PC-3 (cell line): ENCODE data around the gene GRIN1. TPM values are rescaled to one million over a fixed set of nuclear protein-coding genes. Genes with fewer than 3 reads are reported as not detected.

Experiments used
- ATAC-seq: fragments of 200-7000 bp; cut with Tn5 transposase; 2 replicates; pipeline ENCODE4 v1.9.1; 2020; ENCODE audit warnings: mild to moderate bottlenecking, moderate library complexity
- BruUV-seq: library from RNA; stranded (reverse); fragments of 400-500 nt; replicated peaks from 2 replicates; lab custom pipeline; 2021; lab: Mats Ljungman, UMichigan
- CTCF ChIA-PET: fragments of 300-600 bp; sonication (Branson Sonifier 250); formaldehyde crosslinking; loops from one replicate; lab custom pipeline; 2022; ENCODE audit warnings: antibody characterized with exemption; lab: Charles Lee
- POLR2A ChIA-PET: fragments of 300-600 bp; sonication (Branson Sonifier 250); formaldehyde crosslinking; loops from one replicate; lab custom pipeline; 2022; ENCODE audit warnings: antibody characterized with exemption; ENCODE audit not compliant: unreplicated experiment; lab: Charles Lee
- DNase-seq: peaks from one replicate; pipeline ENCODE4 v3.0.0-alpha.2; 2015
- H2AFZ ChIP-seq: fragments of 300-600 bp; sonication (generic); 2 replicates; pipeline ENCODE4 v1.6.0; 2016; ENCODE audit warnings: antibody characterized with exemption, low read length
- H3F3A ChIP-seq: fragments of 300-600 bp; sonication (generic); one replicate; pipeline ENCODE4 v1.6.0; 2017; ENCODE audit warnings: antibody characterized with exemption, low read length, control low read depth, mild to moderate bottlenecking; ENCODE audit not compliant: unreplicated experiment
- H3K27ac ChIP-seq: fragments of 300-600 bp; sonication (generic); 2 replicates; pipeline ENCODE4 v1.5.1; 2016; ENCODE audit warnings: mild to moderate bottlenecking, low read length
- H3K27me3 ChIP-seq: fragments of 300-600 bp; sonication (generic); 2 replicates; pipeline ENCODE4 v1.6.1; 2016; ENCODE audit warnings: low read length, mixed read lengths
- H3K36me3 ChIP-seq: fragments of 300-600 bp; sonication (generic); 2 replicates; pipeline ENCODE4 v1.6.1; 2016; ENCODE audit warnings: low read depth, mixed run types, low read length, mixed read lengths
- H3K4me1 ChIP-seq: fragments of 300-600 bp; sonication (generic); 2 replicates; pipeline ENCODE4 v1.5.1; 2016; ENCODE audit warnings: low read length; ENCODE audit not compliant: insufficient read depth
- H3K4me2 ChIP-seq: fragments of 300-600 bp; sonication (generic); 2 replicates; pipeline ENCODE4 v1.6.0; 2016; ENCODE audit warnings: low read length
- H3K4me3 ChIP-seq: fragments of 300-600 bp; sonication (generic); 2 replicates; pipeline ENCODE4 v1.5.1; 2016; ENCODE audit warnings: mild to moderate bottlenecking, low read length, mixed read lengths
- H3K79me2 ChIP-seq: fragments of 300-600 bp; sonication (generic); 2 replicates; pipeline ENCODE4 v1.6.1; 2017; ENCODE audit warnings: low read length, mixed read lengths
- H3K9ac ChIP-seq: fragments of 300-600 bp; sonication (generic); 2 replicates; pipeline ENCODE4 v1.6.0; 2016; ENCODE audit warnings: mild to moderate bottlenecking, low read length
- H3K9me2 ChIP-seq: fragments of 300-600 bp; sonication (generic); replicated peaks from 2 replicates; pipeline ENCODE4 v1.6.1; 2016; ENCODE audit warnings: mixed run types, low read length, mixed read lengths
- H3K9me3 ChIP-seq: fragments of 300-600 bp; sonication (generic); 2 replicates; pipeline ENCODE4 v1.6.1; 2016; ENCODE audit warnings: low read length, mixed read lengths
- H4K20me1 ChIP-seq: fragments of 300-600 bp; sonication (generic); 2 replicates; pipeline ENCODE4 v1.6.1; 2016; ENCODE audit warnings: low read length, mixed read lengths
- EZH2 ChIP-seq: fragments of 300-600 bp; sonication (generic); IDR thresholded peaks from one replicate; pipeline ENCODE4 v1.6.1; 2017; ENCODE audit warnings: antibody characterized with exemption, mild to moderate bottlenecking, low read length; ENCODE audit not compliant: unreplicated experiment
- EZH2phosphoT487 ChIP-seq: fragments of 300-600 bp; sonication (generic); IDR thresholded peaks from 2 replicates; pipeline ENCODE4 v1.6.1; 2018; ENCODE audit warnings: mild to moderate bottlenecking, antibody characterized with exemption, low read length, borderline replicate concordance
- intact Hi-C: fragments of 100-400 bp; cut with micrococcal nuclease; formaldehyde crosslinking; loops from 2 replicates; pipeline ENCODE4 v1.9.0; 2023
- total RNA-seq: library from RNA; depleted of rRNA; stranded (reverse); fragments of >200 nt; gene quantifications from 2 replicates; pipeline ENCODE4 v1.2.3, GENCODE V29; 2014
- TF ChIP-seq, protein P1 (sequence below): fragments of 300-600 bp; sonication (generic); conservative IDR thresholded peaks from 2 replicates; pipeline ENCODE4 v1.5.1; 2017; ENCODE audit warnings: antibody characterized with exemption, low read depth, mild to moderate bottlenecking, low read length

GRIN1 gene
- total RNA-seq, 1 experiment from 2014 or later = 0.11 TPM

DNA sequence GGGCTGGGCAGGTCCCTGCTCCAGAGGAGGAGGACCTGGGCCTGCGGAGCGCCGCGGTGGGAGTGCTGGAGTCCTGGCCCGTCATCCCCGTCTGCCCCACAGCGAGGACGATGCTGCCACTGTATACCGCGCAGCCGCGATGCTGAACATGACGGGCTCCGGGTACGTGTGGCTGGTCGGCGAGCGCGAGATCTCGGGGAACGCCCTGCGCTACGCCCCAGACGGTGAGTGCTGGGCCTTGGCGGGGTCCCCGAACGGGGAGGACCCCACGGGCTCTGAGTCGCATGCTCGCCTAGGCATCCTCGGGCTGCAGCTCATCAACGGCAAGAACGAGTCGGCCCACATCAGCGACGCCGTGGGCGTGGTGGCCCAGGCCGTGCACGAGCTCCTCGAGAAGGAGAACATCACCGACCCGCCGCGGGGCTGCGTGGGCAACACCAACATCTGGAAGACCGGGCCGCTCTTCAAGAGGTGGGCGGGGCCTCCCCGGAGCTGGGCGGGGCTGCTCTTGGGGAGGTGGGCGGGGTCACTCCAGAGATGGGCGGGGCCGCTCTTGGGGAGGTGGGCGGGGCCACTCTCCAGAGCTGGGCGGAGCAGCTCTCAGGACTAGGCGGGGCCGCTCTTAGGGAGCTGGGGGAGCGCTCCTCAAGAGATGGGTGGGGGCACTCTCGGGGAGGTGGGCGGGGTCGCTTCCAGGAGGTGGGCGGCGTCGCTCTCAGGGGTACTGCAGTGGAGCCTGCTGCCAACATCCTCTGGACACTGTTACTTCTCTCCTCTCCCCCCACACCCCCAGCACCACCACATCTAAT, 17.8 kb downstream of the GRIN1 start:
- POLR2A ChIA-PET = no interaction called here
- TF ChIP-seq, protein P1, sequence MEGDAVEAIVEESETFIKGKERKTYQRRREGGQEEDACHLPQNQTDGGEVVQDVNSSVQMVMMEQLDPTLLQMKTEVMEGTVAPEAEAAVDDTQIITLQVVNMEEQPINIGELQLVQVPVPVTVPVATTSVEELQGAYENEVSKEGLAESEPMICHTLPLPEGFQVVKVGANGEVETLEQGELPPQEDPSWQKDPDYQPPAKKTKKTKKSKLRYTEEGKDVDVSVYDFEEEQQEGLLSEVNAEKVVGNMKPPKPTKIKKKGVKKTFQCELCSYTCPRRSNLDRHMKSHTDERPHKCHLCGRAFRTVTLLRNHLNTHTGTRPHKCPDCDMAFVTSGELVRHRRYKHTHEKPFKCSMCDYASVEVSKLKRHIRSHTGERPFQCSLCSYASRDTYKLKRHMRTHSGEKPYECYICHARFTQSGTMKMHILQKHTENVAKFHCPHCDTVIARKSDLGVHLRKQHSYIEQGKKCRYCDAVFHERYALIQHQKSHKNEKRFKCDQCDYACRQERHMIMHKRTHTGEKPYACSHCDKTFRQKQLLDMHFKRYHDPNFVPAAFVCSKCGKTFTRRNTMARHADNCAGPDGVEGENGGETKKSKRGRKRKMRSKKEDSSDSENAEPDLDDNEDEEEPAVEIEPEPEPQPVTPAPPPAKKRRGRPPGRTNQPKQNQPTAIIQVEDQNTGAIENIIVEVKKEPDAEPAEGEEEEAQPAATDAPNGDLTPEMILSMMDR = no peak
- Histone ChIP-seq H3K27ac (no peak overlapping the region), H4K20me1 (no peaks in the 10 kb centered on the region), H3K4me2 (peak overlapping the region; percentile 70), H3K9ac (no peak overlapping the region), H3K4me3 (peak overlapping the region; percentile 31), H3K36me3 (no peaks in the 10 kb centered on the region), H3K79me2 (no peaks in the 10 kb centered on the region), H3K9me2 (no peaks in the 10 kb centered on the region), H3F3A (no peaks in the 10 kb centered on the region), H3K4me1 (no peaks in the 10 kb centered on the region; the same call in 1 of the 2 replicates), H3K27me3 (peaks cover 17% of the 10 kb centered on the region), H2AFZ (peak overlapping the region; percentile 38; the same call in 1 of the 2 replicates), H3K9me3 (no peaks in the 10 kb centered on the region)
- DNase-seq (peak; percentile 39), ATAC-seq (peak; percentile 65)
- no TSS peak for BruUV-seq
- CTCF ChIA-PET = interaction anchor here (0.6 to 0.8 kb wide), 3 partner anchors 53 to 71 kb away, joined by 3 to 7 read pairs (median 3); partner anchors contain the start of gene RNF224
- intact Hi-C loops = no loop called here

DNA sequence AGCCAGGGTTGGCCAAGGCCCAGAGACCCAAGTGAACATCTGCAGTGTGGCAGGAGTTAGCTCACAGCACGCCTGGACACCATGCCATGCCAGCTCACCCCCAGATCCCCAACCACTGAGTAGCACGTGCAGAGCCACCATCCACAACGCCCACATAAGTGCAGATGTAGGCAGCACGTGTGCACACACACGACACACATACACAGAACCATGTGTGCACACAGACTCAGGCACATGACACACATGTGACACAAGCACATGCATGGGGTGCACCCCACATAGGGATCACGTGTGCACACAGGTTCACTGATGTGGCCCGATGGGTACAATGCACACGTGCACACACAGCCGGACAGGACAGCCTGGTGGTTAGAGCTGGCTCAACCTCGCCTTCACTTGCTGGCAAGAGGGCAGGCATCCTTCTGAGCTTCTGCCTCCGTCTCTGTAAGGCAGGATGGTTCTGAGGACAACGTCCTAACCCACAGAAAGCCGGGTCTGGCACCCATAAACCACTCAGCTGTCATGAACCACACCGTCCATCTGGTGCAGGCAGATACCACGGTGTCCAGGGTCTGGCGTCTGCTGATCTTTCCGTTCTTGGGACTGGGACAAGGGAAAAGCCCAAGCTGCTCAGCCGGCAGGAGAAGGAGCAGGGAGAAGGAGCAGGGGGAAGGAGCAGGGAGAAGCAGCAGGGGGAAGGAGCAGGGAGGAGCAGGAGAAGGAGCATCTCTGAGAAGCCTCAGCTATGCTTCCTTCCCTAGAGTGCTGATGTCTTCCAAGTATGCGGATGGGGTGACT, 18.9 kb downstream of the GRIN1 start:
- CTCF ChIA-PET = no interaction called here
- POLR2A ChIA-PET = no interaction called here
- H3K27ac ChIP-seq = no peak overlapping the region
- no peak overlapping the region for H3K9ac ChIP-seq
- H3K4me1 ChIP-seq = no peaks in the 10 kb centered on the region; the same call in 1 of the 2 replicates
- no peaks in the 10 kb centered on the region for H3K9me3 ChIP-seq
- H3K4me3 ChIP-seq = no peak overlapping the region
- TF ChIP-seq EZH2phosphoT487 (no peak), EZH2 (no peak)
- TF ChIP-seq, protein P1 = no peak
- H3K4me2 ChIP-seq = no peak overlapping the region
- H4K20me1 ChIP-seq = no peaks in the 10 kb centered on the region
- H3F3A ChIP-seq = no peaks in the 10 kb centered on the region
- ATAC-seq (no peak), DNase-seq (no peak)
- no peaks in the 10 kb centered on the region for H3K79me2 ChIP-seq
- no TSS peak for BruUV-seq
- intact Hi-C loops = no loop called here
- H3K36me3 ChIP-seq = no peaks in the 10 kb centered on the region
- peaks cover 17% of the 10 kb centered on the region for H3K27me3 ChIP-seq
- no peaks in the 10 kb centered on the region for H3K9me2 ChIP-seq
- no peak overlapping the region for H2AFZ ChIP-seq
